Activated effector memory CD4-positive, alpha-beta T cell treated with anti-CD3 and anti-CD28 coated beads, Interleukin-2, amount 50 U/mL, for 16 hours (primary cell): ENCODE measurements around the gene APOBEC3G.
"Not testable (repeated sequence)": the region's sequence is repeated elsewhere in the genome, so short reads cannot be mapped to it uniquely, and the experiment has no call there.

Experiments used
- DNase-seq: peaks from one replicate; pipeline ENCODE4 v3.0.0-alpha.2; 2020

The APOBEC3G gene

DNA sequence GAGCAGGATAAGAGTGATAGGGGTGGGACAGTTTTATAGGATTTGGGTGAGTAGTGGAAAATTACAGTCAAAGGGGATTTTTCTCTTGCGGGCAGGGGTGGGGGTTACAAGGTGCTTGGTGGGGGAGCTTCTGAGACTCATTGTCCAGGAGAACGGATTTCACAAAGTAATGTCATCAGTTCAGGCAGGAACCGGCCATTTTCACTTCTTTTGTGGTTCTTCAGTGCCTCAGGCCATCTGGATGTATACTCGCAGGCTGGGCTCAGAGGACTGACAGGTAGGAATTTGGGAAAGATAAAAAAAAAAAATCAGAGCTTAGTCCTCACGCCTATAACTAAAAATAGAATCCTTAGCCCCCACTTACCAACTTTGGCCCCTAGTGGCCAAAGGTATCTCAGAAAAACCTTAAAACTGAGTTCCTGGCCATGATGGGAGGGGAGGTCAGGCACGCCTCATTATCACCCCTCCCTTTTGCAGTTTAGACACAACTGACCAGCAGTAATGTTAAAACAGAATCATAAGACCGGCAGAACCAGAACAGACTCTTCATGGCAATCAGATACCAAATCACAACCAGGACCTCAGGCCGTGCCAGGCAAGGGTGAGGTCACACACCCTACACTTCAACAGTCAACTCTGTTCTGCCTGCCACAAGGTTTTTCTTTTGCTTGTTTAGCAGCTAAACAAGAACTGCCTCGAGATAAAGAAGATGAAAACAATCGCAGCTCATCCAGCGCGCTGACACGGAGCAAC, 8.9 kb upstream of the APOBEC3G start:
- DNase-seq: no peak

DNA sequence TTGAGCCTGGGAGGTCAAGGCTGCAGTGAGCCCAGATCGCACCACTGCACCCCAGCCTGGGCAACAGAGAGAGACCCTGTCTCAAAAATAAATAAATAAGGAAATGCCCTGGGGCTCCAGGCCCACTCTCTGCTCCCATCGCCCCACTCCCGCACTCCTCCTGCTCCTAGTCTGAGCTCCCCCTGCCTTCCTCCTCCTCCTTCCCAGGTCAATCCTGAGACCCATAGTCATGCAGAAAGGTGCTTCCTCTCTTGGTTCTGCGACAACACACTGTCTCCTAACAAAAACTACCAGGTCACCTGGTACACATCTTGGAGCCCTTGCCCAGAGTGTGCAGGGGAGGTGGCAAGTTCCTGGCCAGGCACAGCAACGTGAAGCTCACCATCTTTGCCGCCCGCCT, 6.9 kb upstream of the APOBEC3G start:
- DNase-seq: no peak

DNA sequence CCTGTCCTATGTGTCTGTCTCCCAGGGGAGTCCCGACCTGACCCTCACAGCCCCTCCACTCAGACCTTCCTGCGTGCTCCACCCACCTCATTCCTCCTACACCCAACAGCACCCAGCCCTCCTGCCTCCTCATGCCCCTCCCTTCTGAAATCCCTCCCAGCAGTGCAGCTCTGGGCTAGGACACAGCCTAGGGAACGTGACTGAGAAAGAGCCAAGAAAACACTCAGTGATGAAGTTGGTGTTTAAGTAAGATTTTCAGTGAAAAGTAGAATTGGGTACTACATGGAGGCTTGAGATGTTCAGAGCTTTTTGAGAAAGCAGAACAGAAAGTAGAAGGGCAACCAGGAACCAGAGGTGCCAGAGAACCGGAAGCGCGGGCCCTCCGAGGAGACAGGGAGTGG, 4.5 kb upstream of the APOBEC3G start:
- DNase-seq: not testable (repeated sequence)

DNA sequence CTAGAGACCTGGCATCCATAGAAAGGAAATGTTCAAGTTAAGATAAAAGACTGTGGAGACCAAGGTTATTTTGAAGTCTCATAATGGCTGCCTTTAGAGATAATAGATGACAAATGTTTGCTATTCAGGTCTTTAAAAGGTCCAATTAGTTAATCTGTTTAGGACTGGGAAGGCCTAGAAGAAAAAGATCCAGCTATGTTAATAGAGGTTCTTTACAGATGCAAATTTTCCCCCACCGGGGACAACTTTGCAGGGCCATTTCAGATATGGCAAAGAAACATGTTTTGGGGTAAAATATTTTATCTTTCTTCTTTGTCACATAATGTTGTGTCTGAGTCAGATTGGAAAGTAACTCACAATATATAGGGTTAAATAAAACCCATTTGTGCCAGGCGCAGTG, 3.1 kb upstream of the APOBEC3G start:
- DNase-seq: no peak

DNA sequence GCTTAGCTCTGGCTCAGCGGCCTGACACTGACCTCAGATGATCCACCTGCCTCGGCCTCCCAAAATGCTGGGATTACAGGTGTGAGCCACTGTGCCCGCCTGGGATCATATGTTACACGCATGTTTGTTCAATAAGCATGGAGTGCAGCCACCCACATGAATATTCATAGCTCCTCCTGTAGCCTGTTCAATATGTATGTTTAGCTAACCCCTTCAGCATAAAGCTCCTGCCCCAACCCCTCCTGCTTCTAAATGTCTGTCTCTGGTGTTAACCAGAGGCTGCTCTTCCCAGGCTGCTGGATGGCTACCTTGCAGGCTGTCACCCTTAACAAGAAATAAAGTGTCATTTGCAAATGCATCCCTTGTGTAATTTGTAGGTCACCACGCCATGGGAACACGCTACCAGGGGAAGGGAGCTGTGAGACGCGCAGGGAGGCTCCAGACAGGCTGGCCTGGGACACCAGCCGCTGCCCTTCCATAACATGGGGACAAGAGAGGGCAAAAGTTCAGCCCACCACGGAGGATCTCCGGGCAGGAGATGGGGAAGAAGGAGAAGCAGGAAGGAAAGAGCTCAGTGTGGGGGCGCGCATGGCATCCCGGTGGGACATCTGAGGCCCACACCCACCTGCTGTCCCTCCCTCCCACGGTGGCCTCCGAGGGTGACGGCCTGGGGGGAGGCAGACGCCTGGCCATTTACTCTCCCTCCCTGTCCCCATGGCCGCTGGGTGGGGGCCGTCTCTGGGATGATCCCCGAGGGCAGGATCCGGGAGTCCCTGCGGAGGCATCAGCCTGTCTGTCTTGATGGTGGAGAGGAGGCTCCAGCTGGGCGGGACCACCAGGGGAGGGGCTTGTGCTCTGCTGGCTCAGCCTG, 685 bp upstream of the APOBEC3G start:
- not testable (repeated sequence) for DNase-seq

DNA sequence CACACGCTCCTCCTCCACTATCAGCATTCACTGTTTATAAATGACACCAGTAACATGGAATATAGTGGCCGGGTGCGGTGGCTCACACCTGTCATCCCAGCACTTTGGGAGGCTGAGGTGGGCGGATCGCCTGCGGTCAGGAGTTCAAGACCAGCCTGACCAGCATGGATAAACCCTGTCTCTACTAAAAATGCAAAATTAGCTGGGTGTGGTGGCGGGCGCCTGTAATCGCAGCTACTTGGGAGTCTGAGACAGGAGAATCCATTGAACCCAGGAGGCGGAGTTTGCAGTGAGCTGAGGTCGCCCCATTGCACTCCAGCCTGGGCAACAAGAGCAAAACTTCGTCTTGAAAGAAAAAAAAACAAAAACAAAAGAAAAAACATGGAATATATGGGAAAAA, 837 bp downstream of the APOBEC3G start:
- not testable (repeated sequence) for DNase-seq

DNA sequence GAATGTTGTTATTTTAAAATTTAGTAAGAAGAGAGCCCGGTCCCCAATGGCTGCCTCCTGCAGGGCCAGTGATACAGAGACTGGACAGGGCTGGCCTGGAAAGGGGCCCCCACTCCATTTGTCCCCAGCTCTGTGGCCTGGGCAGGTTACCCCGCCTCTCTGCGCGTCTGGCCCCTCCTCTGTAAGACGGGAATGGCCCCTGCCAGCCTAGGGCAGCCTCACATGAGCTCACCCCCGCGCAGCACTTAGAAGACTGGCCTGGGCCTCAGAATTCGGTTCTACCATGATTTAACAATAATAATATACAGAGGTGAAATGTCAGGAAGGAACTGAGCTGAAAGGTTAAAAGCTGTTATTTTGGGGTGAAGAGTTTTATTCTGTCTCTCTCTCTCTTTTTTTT, 1.3 kb downstream of the APOBEC3G start:
- DNase-seq: no peak

DNA sequence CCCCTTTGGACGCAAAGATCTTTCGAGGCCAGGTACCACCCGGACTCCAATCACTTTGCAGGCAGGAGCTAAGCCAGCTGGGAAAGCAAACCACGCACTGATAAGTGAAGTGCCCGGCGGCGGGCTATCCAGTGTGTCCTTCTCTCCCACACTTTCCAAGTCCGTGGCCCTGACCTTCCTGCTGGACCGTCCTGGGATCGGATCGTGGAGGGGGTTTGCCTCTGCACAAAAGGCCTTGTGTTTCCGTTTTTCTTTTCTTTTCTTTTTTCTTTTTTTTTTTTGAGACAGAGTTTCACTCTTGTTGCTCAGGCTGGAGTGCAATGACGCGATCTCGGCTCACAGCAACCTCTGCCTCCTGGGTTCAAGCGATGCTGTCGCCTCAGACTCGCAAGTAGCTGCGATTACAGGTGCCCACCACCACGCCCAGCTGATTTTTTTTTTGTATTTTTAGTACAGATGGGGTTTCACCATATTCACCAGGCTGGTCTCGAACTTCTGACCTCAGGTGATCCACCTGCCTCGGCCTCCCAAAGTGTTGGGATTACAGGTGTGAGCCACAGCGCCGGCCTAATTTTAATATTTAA, 2.1 kb downstream of the APOBEC3G start:
- not testable (repeated sequence) for DNase-seq

DNA sequence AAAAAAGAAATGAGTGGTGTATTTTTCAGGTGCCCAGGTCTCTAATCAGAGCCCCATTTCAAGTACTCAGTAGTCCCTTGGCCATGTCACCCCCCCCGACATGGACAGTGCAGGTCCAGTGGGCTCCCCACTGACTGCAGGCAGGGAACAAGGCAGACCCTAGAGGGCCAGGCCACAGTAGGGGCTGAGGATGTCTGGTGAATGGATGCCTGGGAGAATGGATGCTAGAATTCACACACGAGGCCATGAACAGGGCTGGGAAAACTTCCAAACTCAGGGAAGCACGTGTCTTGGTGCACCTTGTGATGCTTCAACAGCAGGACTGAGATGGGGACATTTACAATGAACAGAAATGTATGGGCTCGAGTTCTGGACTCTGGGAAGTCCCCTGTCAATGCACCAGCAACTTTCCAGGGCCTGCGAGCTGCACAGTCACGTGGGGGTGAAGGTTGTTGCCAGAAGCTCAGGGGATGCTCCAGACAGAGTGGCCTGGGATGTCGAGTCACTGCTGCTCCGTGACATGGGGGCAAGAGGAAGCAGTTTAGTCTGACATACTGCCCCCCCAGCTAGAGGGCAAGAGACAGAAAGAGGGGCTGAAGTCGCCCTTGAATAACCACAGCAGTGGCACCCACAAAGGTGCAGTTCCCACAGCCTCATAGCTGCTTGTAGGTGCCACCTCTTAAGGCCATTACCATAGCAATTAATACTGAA, 3.1 kb downstream of the APOBEC3G start:
- no peak for DNase-seq

DNA sequence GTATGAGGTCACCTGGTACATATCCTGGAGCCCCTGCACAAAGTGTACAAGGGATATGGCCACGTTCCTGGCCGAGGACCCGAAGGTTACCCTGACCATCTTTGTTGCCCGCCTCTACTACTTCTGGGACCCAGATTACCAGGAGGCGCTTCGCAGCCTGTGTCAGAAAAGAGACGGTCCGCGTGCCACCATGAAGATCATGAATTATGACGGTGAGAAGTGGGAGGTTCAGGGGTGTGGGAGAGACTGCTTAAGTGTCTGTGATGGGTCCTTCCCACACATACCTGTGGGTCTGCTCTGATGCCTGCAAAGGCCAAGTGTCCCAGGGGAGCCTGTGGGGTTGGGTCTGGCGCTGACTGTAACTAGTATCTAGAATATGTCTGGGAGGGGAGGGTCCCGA, 3.9 kb downstream of the APOBEC3G start:
- no peak for DNase-seq

DNA sequence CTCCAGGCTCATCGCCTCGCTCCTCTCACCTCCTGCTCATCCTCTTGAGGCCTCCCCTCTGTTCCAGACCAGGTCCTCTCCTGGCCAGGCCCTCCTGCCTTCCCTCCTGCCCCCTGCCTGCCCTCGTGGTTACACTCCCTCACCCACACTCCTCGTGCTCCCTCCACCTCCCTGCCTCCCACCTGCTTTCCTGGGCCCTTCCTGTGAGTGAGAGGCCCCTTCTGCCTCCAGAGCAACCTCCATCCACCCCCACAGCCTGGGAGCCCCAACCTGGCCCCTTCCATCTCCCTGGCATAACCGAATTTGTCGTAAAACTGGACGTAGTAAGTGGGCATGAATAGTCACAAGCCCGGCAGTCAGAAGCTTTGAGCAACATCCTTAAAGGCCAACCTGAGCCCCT, 4.5 kb downstream of the APOBEC3G start:
- no peak for DNase-seq

DNA sequence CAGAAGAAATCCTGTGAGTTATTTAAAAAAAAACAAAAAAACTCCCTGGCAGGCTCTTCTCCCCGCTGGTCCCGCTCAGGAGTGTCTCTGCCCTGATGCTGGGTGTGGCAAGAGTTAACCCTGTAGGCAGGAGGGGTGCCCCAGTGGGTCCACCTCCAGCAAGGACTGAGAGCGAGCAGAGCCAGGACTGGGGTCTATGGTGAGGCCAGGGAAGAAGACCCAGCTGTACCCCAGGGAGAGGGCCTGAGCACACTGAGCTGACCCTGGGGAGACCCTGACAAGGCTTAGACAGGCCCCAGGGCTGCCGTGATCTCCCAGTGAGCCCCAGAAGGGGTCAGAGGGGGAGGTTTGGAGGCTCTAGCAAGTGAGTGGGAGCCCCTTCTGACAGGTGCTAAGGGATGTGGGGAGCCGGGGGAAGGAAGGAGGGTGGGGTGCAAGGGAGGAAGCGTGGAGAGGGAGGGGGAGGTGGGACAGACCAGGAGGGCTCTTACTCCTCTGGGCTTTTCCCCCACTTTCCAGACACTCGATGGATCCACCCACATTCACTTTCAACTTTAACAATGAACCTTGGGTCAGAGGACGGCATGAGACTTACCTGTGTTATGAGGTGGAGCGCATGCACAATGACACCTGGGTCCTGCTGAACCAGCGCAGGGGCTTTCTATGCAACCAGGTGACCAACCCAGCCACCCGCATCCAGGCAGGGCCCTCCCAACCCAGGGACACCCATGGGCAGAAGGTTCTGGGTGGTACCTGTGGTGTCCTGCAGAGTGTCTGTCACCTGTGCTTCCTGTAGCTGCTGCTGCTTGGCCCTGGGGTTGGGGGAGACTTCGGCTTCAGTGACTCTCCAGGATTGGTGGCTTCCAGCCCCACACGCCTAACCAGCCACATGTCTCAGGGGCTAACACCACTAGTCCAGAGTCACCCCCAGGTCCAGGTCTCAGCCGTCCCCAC, 6.4 kb downstream of the APOBEC3G start:
- no peak for DNase-seq

DNA sequence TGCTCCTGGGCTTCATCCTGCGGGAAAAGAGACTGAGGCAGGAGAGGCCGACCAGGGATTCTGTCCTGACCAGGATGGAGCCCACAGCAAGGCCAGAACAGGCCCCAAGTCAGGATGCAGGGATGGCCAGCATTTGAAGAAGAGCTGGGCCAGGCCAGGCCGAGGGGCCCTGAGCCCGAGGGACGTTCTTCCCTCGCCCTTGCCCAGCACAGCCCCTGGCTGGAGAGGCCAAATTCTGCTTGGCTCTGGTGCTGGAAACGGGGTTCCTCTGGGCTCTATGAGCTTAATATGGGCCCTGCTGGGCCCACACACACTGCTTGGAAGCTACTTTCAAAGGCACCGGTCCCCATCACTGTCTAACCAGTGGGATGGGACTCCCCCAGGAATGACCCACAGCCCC, 7.6 kb downstream of the APOBEC3G start:
- no peak for DNase-seq

DNA sequence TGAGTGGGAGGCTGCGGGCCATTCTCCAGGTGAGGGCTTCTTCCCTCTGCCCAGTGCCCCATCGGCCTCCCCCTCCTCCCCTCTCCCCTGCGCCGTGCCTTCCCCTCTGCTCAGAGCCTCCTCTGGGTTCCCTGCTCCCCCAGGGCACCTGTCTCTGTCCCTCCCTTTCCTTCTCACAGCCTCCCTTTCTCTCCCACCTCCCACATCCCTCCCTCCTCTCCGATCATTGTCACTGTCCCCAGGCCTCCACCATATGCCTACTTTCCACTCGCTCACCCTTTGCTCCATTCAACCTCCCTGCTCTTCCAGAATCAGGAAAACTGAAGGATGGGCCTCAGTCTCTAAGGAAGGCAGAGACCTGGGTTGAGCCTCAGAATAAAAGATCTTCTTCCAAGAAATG, 10.0 kb downstream of the APOBEC3G start:
- no peak for DNase-seq

DNA sequence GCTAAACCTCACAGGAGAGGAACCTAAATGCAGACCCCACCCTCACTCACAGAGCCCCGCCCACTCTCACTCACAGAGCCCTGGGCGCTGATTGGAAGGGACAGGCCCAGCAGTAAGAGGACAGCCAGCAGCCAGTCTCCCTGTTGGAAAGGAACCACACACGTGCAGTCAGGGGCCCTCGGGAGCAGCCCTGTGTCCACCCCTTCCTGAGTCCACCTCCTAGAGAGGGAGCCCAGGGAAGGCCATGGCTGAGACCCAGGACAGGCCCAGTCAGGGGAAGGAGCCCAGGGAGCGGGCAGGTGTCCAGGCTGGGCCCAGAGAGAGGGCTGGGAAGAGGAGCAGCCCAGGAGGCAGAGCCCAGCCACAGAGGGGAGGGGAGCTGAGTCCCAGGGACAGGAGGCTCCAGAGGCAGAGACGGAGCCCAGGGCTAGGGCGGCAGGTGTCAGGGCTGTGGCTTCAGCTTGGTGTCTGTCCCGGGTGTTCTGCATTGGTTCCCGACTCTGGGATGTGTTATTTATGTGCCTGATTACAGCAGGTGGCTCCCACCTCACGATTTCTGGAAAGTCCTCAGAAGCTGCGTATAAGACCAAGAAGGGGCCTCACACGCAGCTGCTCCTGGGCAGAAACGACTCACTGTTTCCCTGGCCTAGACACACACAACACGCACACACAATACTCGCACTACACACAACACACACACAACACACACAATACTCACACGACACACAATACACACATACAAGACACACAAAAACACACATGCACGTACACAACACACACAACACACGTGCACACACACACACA, 11.0 kb downstream of the APOBEC3G start:
- no peak for DNase-seq

DNA sequence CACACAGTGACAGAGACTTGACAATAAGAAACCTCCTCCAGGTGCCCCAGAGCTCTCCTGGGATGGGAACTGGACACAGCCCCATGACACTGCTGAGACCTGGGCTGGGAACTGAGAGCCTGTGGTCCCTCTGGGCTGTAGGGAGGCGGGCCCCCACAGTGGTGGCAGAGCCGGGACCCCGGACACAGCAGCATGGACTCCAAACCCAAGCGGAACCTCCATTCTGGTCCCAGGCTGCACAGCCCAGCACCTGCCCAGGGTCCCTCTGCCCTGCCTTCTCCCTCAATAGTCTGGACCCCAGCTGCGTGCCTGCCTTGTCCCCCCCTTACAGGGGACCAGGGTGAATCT, 11.6 kb downstream of the APOBEC3G start:
- DNase-seq: no peak

DNA sequence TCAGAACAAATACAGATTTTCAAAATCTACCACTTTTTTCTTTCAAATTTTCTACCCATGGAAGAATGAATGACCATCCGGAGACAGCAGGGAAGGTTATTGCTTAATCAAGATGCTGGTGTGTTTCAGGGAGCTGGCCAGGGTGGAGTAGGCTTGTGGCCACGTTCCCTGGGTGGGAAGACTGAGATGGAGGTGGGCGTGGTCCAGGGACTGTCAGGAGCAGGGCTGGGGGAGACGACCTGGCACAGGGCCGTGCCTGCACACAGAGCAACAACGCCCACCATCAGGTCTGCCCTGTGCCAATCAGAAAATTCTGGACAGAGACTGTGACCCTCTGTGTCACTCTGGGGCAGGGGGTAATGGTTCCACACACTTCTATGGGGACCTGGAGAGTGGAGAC, 12.9 kb downstream of the APOBEC3G start:
- DNase-seq: no peak

DNA sequence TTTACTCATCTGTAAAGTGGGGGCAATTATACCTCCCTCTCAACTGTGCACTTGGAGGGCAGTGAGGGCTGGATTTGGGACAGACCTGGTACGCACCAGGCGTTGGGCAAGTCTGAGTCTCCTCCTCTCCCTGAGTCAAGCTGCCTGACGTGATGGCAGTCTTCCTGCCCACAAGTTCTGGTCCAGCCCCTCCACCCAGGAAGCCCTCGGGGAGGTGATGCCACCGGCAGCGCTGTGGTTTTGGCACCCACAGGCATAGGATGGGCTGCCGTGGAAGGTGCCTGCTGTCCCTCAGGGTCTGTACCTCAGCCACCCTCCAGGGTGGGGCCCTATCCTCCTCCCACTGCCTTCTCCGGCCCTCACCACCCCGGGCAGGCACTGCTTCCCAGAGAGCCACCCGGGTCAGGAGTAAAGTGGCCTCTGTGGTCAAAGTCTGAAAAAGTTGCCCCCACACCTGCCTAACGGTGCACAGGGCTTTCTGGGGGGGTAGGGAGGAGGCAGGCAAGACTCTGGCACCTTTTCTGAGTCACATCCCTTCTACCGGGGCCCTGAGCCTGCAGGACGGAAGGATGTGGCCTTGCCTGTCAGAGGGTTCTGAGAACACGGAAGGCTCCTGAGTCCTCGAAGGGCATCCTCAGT, 13.5 kb downstream of the APOBEC3G start:
- DNase-seq: peak; percentile 93

DNA sequence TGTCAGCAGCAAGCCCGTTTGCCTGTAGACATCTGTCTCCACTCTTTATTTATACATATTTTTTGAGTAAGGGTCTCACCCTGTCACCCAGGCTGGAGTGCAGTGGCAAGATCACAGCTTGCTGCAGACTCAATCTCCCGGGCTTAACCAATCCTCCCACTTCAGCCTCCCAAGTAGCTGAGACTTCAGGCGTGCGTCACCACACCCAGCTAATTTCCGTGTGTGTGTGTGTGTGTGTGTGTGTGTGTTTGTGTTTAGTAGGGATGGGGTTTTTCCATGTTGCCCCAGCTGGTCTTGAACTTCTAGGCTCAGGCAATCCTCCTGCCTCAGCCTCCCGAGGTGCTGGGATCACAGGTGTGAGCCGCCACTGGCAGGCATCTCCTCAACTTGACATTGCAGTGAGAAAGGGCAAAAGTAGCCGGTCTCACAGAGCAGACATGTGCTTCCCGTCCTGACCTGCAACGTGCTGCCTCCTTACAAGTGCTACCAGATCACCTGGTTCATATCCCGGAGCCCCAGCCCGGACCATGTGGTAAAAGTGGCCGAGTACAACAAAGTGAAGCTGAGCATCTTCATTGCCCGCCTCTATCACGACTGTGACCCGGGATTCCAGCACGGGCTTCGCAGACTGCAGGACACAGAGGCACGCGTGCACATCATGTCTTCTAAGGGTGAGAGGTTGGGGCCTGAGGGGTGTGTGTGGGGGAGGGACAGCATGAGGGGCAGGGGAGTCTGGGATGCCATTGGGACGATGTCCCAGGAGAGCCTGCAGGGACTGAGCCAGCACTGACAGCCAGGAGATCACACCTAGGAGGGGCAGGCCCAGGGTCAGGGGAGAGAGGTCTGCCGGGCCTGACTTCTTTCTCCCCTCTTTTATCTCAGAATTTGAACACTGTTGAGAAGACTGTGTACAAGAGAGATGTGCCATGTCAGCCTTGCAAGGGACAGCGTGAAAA, 14.3 kb downstream of the APOBEC3G start:
- DNase-seq: no peak
